GM18502 (cell line): ENCODE measurements around the gene COL16A1.

Source experiments
- ATAC-seq: cut with Tn5 transposase; IDR thresholded peaks from one replicate; pipeline ENCODE4 v1.9.1; 2021; ENCODE audit warnings: mild to moderate bottlenecking; ENCODE audit not compliant: unreplicated experiment, poor library complexity

The COL16A1 gene

GRCh38 chr1:31628931-31629556 lies 74.8 kb downstream of the COL16A1 start:
- ATAC-seq = no peak

- ATAC-seq = no peak
Measured at GRCh38 chr1:31627930-31628559, 75.8 kb downstream of the COL16A1 start.

GRCh38 chr1:31627301-31627929 lies 76.4 kb downstream of the COL16A1 start:
- no peak for ATAC-seq

- no peak for ATAC-seq
Measured at GRCh38 chr1:31626223-31627207, 77.3 kb downstream of the COL16A1 start.

- ATAC-seq = no peak
Measured at GRCh38 chr1:31625561-31626222, 78.1 kb downstream of the COL16A1 start.

GRCh38 chr1:31624731-31625514 lies 78.9 kb downstream of the COL16A1 start:
- no peak for ATAC-seq

- ATAC-seq = no peak
Measured at GRCh38 chr1:31624309-31624708, 79.5 kb downstream of the COL16A1 start.

GRCh38 chr1:31623365-31623764 lies 80.5 kb downstream of the COL16A1 start:
- ATAC-seq = no peak

GRCh38 chr1:31621847-31622730 lies 81.7 kb downstream of the COL16A1 start:
- ATAC-seq = no peak

- no peak for ATAC-seq
Measured at GRCh38 chr1:31621498-31621820, 82.4 kb downstream of the COL16A1 start.

GRCh38 chr1:31620631-31621497 lies 83.0 kb downstream of the COL16A1 start:
- ATAC-seq = no peak

GRCh38 chr1:31618916-31619846 lies 84.6 kb downstream of the COL16A1 start:
- ATAC-seq = no peak

- no peak for ATAC-seq
Measured at GRCh38 chr1:31617916-31618746, 85.7 kb downstream of the COL16A1 start.

GRCh38 chr1:31617218-31617915 lies 86.5 kb downstream of the COL16A1 start, which contains the start of gene HCRTR1:
TSS of gene HCRTR1 (plus strand) at chr1:31617689. CDS start at chr1:31619193, 1,504 bp downstream.
- ATAC-seq = no peak

- ATAC-seq = no peak
Measured at GRCh38 chr1:31615939-31616338, 87.9 kb downstream of the COL16A1 start.
